ENCODE data around the gene ARL4D. TPM values are rescaled to one million over a fixed set of nuclear protein-coding genes. Genes with fewer than 3 reads are reported as not detected.

Gene ARL4D
- polyA plus RNA-seq, 1 experiment = 15.0 TPM

DNA sequence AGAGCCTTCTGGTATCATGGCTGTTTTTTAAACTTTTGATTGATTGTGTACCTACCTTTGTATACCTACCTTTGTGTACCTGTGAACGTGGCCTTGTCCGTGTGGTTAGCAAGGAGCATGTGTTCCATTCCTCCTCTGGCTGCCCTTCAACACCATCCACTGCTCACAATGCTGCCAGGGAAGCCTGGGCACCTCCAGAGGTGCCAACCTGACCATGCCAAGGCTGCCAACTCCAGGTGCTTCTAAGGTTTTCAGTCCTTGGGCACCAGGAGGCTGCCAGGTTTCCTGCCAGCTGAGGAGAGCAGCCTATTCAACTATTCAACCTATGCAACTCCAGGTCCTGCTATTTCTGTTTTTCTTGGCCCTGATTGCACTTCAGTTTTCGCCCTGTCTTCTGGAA is 17.6 kb upstream of the ARL4D start:
- peaks cover 24% of the 10 kb centered on the region for H3K9me3 ChIP-seq (ENCODE audit: control insufficient read depth, insufficient read depth, low read length)
- H3K4me3 ChIP-seq (ENCODE audit: low read depth, low read length) = no peak overlapping the region
- no peaks in the 10 kb centered on the region for H3K27me3 ChIP-seq (ENCODE audit: control insufficient read depth, insufficient read depth, low read length)
- ChIA-PET POLR2A (no interaction called here), CTCF (interaction anchor here (1.0 kb wide), 1 partner anchor 103 kb away, joined by 3 read pairs; the partner anchor contains the start of gene DHX8)
- TF ChIP-seq, protein P1, sequence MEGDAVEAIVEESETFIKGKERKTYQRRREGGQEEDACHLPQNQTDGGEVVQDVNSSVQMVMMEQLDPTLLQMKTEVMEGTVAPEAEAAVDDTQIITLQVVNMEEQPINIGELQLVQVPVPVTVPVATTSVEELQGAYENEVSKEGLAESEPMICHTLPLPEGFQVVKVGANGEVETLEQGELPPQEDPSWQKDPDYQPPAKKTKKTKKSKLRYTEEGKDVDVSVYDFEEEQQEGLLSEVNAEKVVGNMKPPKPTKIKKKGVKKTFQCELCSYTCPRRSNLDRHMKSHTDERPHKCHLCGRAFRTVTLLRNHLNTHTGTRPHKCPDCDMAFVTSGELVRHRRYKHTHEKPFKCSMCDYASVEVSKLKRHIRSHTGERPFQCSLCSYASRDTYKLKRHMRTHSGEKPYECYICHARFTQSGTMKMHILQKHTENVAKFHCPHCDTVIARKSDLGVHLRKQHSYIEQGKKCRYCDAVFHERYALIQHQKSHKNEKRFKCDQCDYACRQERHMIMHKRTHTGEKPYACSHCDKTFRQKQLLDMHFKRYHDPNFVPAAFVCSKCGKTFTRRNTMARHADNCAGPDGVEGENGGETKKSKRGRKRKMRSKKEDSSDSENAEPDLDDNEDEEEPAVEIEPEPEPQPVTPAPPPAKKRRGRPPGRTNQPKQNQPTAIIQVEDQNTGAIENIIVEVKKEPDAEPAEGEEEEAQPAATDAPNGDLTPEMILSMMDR (IDR thresholded peaks at IDR 0.05; ENCODE audit: low read depth, low read length) = no peak
- DNase-seq (ENCODE audit: low read depth, low spot score) = no peak
- no peak overlapping the region for H3K27ac ChIP-seq (ENCODE audit: low read depth, low read length)

DNA sequence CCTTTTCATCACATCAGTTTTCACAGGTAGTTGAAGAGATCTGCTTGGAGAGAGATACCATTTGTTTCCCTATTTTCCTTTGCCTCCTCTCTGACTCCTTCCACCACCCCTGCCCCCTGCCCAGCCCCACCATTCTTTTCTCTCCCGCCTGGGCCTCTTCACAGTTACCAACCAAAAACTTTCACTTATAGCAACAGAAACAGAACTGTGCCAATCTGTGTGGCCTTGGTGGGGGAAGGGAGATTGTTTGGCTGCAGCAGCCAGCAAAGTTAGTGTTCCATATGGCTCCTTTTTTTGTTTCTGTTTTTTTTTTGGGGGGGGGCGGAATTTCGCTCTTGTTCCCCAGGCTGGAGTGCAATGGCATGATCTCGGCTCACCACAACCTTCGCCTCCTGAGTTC is 17.2 kb upstream of the ARL4D start:
- Histone ChIP-seq H3K9me3 (ENCODE audit: control insufficient read depth, insufficient read depth, low read length) (peaks cover 24% of the 10 kb centered on the region), H3K27ac (ENCODE audit: low read depth, low read length) (no peak overlapping the region), H3K27me3 (ENCODE audit: control insufficient read depth, insufficient read depth, low read length) (no peaks in the 10 kb centered on the region), H3K4me3 (ENCODE audit: low read depth, low read length) (no peak overlapping the region)
- TF ChIP-seq, protein P1 (IDR thresholded peaks at IDR 0.05; ENCODE audit: low read depth, low read length) = no peak
- no peak for DNase-seq (ENCODE audit: low read depth, low spot score)
- CTCF ChIA-PET = no interaction called here
- POLR2A ChIA-PET = no interaction called here

DNA sequence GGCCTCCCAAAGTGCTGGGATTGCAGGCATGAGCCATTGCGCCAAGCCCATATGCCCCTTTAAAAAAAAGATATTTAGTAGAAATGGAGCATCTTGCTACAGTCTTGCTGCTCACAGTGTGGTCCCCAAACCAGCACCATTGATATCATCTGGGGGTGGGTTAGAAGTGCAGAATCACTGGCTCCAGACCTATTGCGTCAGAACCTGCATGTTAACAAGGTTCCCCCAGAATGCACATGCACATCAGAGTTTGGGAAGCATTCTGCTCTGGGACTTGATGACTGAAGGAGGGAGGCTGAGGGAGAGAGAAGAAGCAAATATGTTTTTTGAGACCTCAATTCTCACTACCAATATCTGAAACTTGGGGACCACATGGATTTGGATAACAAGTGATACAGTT is 16.0 kb upstream of the ARL4D start:
- Histone ChIP-seq H3K27ac (ENCODE audit: low read depth, low read length) (no peak overlapping the region), H3K9me3 (ENCODE audit: control insufficient read depth, insufficient read depth, low read length) (peaks cover 24% of the 10 kb centered on the region), H3K4me3 (ENCODE audit: low read depth, low read length) (no peak overlapping the region), H3K27me3 (ENCODE audit: control insufficient read depth, insufficient read depth, low read length) (no peaks in the 10 kb centered on the region)
- DNase-seq (ENCODE audit: low read depth, low spot score) = no peak
- ChIA-PET POLR2A (no interaction called here), CTCF (no interaction called here)
- TF ChIP-seq, protein P1 (IDR thresholded peaks at IDR 0.05; ENCODE audit: low read depth, low read length) = no peak

DNA sequence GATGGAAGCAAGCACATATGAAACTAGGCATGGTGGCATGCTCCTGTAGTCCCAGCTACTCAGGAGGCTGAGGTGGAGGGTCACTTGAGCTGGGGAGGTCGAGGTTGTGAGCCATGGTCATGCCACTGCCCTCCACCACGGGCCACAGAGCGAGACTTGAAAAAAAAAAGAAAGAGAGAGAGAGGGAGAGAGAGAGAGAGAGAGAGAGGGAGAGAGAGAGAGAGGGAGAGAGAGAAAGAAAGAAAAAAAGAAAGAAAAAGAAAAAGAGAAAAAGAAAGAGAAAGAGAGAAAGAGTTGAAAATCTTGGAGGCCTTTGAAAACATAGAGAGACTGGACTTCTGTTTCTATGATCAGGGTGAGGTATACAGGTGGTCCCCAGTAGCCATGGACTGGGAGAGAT is 15.4 kb upstream of the ARL4D start:
- H3K9me3 ChIP-seq (ENCODE audit: control insufficient read depth, insufficient read depth, low read length) = peaks cover 24% of the 10 kb centered on the region
- ChIA-PET POLR2A (no interaction called here), CTCF (interaction anchor here (1.0 kb wide), 1 partner anchor 101 kb away, joined by 3 read pairs; the partner anchor contains the start of gene DHX8)
- TF ChIP-seq, protein P1 (IDR thresholded peaks at IDR 0.05; ENCODE audit: low read depth, low read length) = no peak
- DNase-seq (ENCODE audit: low read depth, low spot score) = no peak
- H3K4me3 ChIP-seq (ENCODE audit: low read depth, low read length) = no peak overlapping the region
- H3K27me3 ChIP-seq (ENCODE audit: control insufficient read depth, insufficient read depth, low read length) = no peaks in the 10 kb centered on the region
- no peak overlapping the region for H3K27ac ChIP-seq (ENCODE audit: low read depth, low read length)

DNA sequence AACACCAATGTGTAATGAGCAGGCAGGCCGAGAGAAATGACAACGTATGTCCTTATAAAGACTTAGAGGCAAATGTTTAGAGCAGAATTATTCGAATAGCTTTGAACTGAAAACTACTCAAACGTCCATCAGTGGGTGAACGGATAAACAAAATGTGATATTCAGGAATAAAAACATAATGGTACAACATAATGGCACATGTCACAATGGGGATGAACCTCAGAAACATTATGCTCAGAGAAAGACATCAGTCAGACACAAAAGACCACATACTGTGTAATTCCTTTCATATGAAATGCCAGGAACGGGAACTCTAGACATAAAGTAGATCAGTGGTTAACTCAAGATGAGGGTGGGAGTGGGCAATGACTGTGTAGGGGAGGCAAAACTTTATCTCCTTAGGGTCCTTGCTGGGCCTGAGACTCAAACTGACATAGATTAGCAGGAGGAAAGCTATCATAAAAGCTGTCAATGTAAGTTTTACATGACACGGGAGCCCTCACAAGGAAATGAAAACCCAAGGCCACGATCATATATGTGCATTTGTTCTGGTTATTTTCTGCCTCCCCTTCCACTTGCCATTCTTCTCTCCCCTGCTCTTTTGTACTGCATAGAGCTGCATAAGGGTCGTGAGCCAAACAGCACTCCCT is 14.8 kb upstream of the ARL4D start:
- no peak overlapping the region for H3K27ac ChIP-seq (ENCODE audit: low read depth, low read length)
- ChIA-PET CTCF (interaction anchor here (1.0 kb wide), 1 partner anchor 100 kb away, joined by 3 read pairs; the partner anchor contains the start of gene DHX8), POLR2A (no interaction called here)

More for the DNA sequence above, 14.8 kb upstream of the ARL4D start:
- no peak overlapping the region for H3K4me3 ChIP-seq (ENCODE audit: low read depth, low read length)
- H3K27me3 ChIP-seq (ENCODE audit: control insufficient read depth, insufficient read depth, low read length) = no peaks in the 10 kb centered on the region
- TF ChIP-seq, protein P1 (IDR thresholded peaks at IDR 0.05; ENCODE audit: low read depth, low read length) = no peak
- no peak for DNase-seq (ENCODE audit: low read depth, low spot score)
- H3K9me3 ChIP-seq (ENCODE audit: control insufficient read depth, insufficient read depth, low read length) = peaks cover 19% of the 10 kb centered on the region
